Activated CD8-positive, alpha-beta memory T cell treated with anti-CD3 and anti-CD28 coated beads, Interleukin-2, amount 50 U/mL, for 24 hours (primary cell): Measurements from ENCODE around the gene OVOL3.
A peak's percentile ranks its signal among the peaks of the same experiment; 100 is the strongest.
"Not testable (repeated sequence)": the region's sequence is repeated elsewhere in the genome, so short reads cannot be mapped to it uniquely, and the experiment has no call there.

Source experiments
- DNase-seq: peaks from one replicate; pipeline ENCODE4 v3.0.0-alpha.2; 2020; ENCODE audit errors: extremely low read depth

Gene OVOL3

GRCh38 chr19:36131221-36131620 lies 20.3 kb downstream of the OVOL3 start:
- DNase-seq, result not testable (repeated sequence)

- DNase-seq, result not testable (repeated sequence)
Observed at GRCh38 chr19:36134867-36135266, 23.9 kb downstream of the OVOL3 start.

DNA sequence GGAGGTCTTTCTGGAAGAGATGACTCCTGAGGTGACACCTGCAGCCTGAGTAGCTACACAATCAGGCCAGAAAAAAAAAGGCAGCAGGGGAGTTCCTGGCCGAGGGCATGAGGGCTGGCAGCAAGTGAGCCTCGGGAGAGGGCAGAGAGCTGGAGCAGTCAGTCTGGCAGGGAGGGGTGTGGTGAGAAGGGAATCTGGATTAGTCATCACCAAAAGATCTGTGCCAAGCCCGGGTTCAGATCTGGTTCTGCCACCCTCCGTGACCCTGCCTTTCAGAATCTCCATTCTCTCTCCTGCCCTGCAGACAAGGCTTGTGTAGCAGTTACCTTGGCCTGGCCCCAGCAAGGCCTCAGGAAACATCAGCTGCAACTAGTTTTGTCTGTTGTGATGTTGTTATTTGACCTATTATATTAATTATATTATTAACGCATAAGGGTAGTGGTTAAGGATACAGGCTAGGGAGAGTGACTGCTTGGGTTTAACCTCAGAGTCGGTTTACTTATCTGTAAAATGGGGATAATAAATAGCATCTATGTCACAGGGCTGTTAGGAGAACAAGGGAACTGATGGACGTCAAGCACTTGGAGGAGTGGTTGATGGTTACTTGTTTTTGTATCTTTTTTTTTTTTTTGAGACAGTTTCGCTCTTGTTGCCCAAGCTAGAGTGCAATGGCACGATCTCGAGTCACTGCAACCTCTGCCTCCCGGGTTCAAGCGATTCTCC lies 26.2 kb downstream of the OVOL3 start:
- DNase-seq, result no peak

- no peak for DNase-seq
Observed at GRCh38 chr19:36139120-36139472, 28.2 kb downstream of the OVOL3 start.

DNA sequence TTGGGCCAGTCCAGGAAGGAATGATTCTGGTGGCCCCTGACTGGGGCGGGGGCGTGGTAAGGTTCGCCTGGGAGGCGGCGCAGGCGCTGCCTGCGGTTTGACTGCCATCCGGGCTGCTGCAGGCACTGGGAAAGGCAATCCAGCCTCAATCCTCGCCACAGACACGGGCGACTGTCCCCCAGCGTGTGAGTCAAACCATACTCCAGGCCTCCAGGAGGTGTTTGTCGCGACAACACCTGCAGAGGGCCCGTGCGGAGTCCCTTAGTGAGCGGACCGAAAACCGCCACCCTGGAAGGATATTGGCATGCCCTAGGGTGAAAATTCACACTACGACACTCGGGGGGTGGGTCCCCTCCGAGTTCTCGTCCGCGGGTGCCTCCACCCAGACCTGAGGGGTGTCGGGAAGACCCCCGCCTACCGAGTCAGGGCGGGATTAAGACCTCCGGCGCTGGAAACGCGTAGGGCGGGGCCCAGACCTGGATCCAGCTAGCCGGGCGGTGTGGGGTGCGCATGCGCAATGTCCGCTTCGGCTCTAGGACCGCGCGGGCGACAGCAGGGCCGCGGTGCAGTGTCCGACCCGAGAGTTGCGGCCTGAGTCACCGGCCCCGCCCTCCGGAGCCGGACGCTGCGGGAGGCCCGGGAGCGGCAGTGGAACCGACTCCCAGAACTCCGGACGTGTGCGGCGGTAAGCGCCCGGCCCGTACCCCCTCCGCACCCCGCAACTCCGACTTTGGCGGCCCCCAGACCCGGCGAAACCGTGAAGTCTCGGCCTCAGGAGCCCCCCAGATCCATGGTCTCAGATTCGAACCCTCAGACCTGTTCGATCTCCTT lies 28.7 kb downstream of the OVOL3 start, which contains the start of gene CAPNS1:
Gene CAPNS1, plus strand, starts transcription at position 594 of the 831 bp plus-strand sequence. CDS start 946 bp downstream, outside the sequence.
- peak; percentile 84 for DNase-seq

DNA sequence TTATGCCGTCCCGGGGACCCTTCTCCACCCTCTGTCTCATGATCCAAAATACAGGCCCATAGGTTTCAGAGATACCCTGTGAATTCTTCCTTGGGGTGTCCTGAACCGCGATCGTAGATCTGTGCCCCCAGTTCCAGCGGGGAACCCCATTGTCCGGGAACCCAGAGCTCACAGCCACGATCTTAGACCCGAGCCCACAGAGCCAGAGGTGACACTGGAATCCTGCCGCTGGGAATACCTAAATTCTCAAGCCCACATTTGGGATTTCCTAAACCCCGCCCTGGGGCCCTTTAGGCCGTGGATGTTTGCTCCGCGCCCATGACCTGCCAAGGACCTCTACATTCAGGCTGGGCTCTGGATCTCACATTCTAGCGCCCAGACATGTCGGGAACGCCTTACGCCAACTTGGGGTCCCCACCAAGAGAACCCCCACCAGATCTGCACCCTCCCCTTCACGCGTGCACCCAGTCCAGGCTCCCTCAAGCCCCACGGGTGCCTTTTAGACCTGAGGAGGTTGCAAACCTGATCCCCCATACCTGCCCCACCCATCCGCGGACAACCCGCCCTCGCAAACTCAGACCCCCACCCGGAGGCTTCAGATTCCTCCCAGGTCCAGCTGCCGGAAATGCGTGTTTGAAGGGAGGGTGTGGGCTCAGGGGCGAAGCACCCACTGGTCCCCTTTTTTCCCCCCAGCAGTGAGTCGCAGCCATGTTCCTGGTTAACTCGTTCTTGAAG lies 29.5 kb downstream of the OVOL3 start:
- no peak for DNase-seq

GRCh38 chr19:36141039-36141927 lies 30.3 kb downstream of the OVOL3 start:
- DNase-seq, result peak; percentile 81

DNA sequence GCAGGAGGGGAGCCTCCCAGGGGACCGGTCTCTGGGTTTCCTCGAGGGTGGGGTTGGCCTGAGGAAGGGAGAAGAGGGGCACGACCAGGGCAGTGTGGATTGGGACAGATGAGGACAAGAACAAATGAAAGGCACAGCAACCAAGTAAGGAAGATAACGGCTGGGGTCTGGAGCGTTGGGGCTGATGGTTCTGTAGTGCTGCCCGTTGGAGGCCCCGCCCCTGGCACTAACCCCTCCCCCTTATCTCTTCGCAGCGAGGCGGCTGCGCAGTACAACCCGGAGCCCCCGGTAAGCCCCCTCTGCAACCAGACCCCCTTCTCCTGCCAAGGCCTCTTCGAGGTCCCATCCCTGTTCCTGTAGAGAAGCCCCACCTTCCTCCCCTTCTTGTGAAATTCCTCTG lies 31.1 kb downstream of the OVOL3 start:
- DNase-seq, result no peak

DNA sequence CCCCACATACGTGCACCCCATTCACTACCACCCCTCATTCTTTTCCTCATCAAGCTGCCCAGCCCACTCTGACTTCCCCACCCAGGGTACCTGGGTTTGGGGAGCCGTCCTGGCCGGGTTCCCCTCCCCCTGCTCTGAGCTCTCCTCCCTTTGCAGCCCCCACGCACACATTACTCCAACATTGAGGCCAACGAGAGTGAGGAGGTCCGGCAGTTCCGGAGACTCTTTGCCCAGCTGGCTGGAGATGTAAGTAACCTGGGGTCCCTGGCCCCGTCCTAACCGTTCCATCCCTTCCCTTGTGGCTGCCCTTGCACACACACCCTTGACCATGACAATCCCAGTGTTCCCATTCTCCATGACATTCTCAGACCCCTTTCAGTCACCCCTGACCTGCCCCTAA lies 31.6 kb downstream of the OVOL3 start:
- no peak for DNase-seq

DNA sequence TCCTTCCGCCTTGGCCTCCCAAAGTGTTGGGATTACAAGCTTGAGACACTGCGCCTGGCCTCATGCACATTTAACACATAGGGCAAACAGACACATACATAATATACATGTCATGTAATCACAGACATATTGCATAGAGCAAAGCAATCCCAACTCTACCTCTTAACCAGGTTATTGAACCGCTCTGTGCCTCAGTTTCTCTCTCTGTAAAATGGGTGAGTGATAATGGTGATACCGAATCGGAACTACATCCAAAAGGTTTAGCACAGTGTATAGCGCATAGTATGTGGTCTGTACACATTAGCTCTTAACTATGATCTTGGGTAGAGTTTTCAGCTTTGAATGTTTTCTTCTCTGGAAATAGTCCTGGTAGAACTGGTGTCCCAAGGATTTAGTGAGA lies 33.7 kb downstream of the OVOL3 start:
- DNase-seq, result no peak

DNA sequence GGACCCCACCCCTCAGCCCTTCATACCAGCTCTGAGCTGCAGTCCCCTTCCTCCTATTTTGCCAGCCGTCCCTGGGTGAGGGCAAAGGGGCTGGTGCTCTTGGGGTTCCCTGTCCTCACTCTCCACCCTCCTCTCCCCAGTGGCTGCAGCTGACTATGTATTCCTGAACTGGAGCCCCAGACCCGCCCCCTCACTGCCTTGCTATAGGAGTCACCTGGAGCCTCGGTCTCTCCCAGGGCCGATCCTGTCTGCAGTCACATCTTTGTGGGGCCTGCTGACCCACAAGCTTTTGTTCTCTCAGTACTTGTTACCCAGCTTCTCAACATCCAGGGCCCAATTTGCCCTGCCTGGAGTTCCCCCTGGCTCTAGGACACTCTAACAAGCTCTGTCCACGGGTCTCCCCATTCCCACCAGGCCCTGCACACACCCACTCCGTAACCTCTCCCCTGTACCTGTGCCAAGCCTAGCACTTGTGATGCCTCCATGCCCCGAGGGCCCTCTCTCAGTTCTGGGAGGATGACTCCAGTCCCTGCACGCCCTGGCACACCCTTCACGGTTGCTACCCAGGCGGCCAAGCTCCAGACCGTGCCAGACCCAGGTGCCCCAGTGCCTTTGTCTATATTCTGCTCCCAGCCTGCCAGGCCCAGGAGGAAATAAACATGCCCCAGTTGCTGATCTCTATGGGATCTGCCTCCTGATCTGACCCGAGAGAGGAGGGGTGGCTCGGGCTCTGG lies 38.9 kb downstream of the OVOL3 start:
- DNase-seq, result no peak

- no peak for DNase-seq
Observed at GRCh38 chr19:36150586-36150985, 39.6 kb downstream of the OVOL3 start.

- no peak for DNase-seq
Observed at GRCh38 chr19:36151144-36152018, 40.4 kb downstream of the OVOL3 start.

DNA sequence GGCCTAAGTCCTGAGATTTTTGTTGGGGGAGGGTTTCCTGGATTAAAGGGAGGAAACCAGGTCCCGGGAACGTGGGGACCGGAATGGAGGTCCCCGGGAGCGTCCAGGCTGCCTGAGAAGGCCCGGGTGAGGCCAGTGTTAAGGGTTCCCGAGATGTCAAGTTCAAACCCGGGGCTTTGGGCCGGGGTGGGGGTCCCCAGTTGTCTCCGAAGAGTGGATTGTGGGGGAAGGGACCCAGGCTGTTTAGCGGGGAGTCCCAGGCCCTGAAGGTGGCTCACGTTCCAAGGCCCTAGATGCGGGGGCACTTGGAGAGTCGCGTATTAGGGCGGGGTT lies 41.0 kb downstream of the OVOL3 start:
- DNase-seq, result no peak

GRCh38 chr19:36152352-36153091 lies 41.6 kb downstream of the OVOL3 start, which contains the start of gene COX7A1:
Gene COX7A1, minus strand, starts transcription at chr19:36152447. Its CDS starts 40 bp downstream, at chr19:36152407.
- no peak for DNase-seq

DNA sequence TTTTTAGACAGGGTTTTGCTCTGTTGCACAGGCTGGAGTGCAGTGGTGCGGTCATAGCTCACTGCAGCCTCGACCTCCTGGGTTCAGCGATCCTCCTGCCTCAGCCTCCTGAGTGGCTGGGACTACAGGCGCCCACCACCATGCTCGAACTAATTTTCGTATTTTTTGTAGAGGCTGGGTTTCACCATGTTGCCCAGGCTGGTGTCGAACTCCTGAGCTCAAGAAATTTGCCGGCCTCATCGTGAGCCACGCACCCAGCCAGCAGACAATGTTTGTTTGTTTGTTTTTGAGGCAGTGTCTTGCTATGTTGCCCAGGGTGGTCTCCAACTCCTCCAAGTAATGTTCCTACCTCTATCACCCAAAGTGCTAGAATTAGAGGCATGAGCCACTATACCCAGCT lies 42.2 kb downstream of the OVOL3 start:
- no peak for DNase-seq

GRCh38 chr19:36160821-36161596 lies 50.1 kb downstream of the OVOL3 start:
- no peak for DNase-seq
